ENCODE data around the gene PLET1. TPM values are rescaled to one million over a fixed set of nuclear protein-coding genes. Genes with fewer than 3 reads are reported as not detected.

The PLET1 gene
- total and polyA plus RNA-seq, 9 of the 15 experiments (the other 6 are each of a cell fraction or from before 2014, with no cell fraction given) = not detected

DNA sequence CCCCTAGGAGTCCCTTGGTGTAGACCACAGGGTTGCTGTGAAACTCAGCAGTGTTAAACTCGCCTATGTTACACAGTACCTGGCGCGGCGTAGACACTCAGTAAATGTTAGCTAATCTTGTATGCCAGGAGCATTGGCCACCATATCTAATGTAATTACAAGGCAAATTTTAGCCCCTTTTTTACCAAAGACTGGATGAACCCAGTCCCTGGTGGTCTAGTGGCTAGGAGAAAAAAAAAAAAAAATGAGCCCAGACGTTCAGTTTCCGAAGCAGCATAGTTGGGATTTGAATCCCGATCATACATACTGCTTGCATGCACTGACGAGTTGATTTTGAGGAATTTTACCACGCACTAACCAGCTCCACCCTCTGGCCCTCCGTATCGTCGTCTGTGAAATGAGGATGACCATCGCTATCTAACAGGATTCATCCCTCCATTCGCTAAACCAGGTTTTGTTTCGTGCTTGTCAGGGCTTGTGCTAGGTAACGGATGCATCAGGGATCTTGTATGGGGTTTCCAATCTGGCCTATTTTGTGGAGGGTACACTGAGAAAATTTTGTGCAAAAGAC lies 33.7 kb downstream of the PLET1 start:
- H3K4me3 ChIP-seq = peak overlapping the region; percentile 85
- CTCF ChIA-PET (ENCODE audit: low intra/inter-chr PET ratio) = interaction anchor here (1.5 kb wide), 1 partner anchor 52 kb away, joined by 3 read pairs; no protein-coding TSS in a partner anchor
- FAIRE-seq (no peak), DNase-seq (ENCODE audit: extremely low read depth in 1 of 4, low spot score in 3 of 4) (peak; percentile 31 to 52 (median 43)), ATAC-seq (peak; percentile 75)
- H3K27ac ChIP-seq (ENCODE audit: extremely low read depth, low read depth, low read length) = peak overlapping the region; percentile 87
- BruUV-seq (replicated peaks) = no TSS peak
- H3K4me1 ChIP-seq (replicated peaks in 1 of 2; ENCODE audit: control insufficient read depth in 2 of 2, insufficient read depth in 2 of 2, low read length in 2 of 2) = peaks cover 5 to 8% of the 10 kb centered on the region in 2 experiments; a peak in 3 of 5 replicates
- peak overlapping the region; percentile 88 to 94 for H3K9ac ChIP-seq (ENCODE audit: insufficient read depth in 1 of 2, low read depth in 2 of 2, low read length in 2 of 2)
- H3K9me3 ChIP-seq (replicated peaks; ENCODE audit: control insufficient read depth, insufficient read depth, low read depth, low read length) = no peaks in the 10 kb centered on the region
- H3K79me2 ChIP-seq (ENCODE audit: control insufficient read depth, insufficient read depth, low read length) = peaks cover 26% of the 10 kb centered on the region
- no peaks in the 10 kb centered on the region for H3K9me1 ChIP-seq (ENCODE audit: control insufficient read depth, insufficient read depth, low read length)
- H2AFZ ChIP-seq (ENCODE audit: low read depth, low read length) = peak overlapping the region; percentile 99
- 1% methylated on average over 15 of the region's 16 CpGs for WGBS (ENCODE audit: insufficient coverage, low coverage, missing lambda C conversion rate)
- intact Hi-C loops (cut with micrococcal nuclease) (loop anchor here (1.0 kb wide), 1 partner anchor 53 kb away; no protein-coding TSS in a partner anchor), in situ Hi-C loops (cut with MboI) (loop anchor here (10.0 kb wide), 2 partner anchors 328 to 622 kb away; partner anchors contain the start of gene SIK2)
- POLR2A ChIA-PET = interaction anchor here (0.6 to 1.1 kb wide), 4 partner anchors 10 to 63 kb away, joined by 3 to 4 read pairs (median 3); no protein-coding TSS in a partner anchor
- no peaks in the 10 kb centered on the region for H3K27me3 ChIP-seq (ENCODE audit: control insufficient read depth in 2 of 2, insufficient read depth in 2 of 2, low read length in 2 of 2)
- peaks cover 34% of the 10 kb centered on the region for H3K36me3 ChIP-seq (ENCODE audit: control insufficient read depth, insufficient read depth, low read length)
- no peaks in the 10 kb centered on the region for H4K20me1 ChIP-seq (replicated peaks; ENCODE audit: control insufficient read depth, insufficient read depth, low read length)
- peak overlapping the region; percentile 91 for H3K4me2 ChIP-seq (ENCODE audit: insufficient read depth, low read length)
- no peak for TF ChIP-seq ETS1 (conservative IDR thresholded peaks at IDR 0.05; ENCODE audit: control insufficient read depth, low read depth, low read length)
- no peak for TF ChIP-seq ATF3 (IDR thresholded peaks at IDR 0.05)
- TF ChIP-seq ATF3 (CRISPR knock-in tag; conservative IDR thresholded peaks at IDR 0.05) = no peak
- TF ChIP-seq PHF21A (IDR thresholded peaks at IDR 0.05; ENCODE audit: borderline replicate concordance, low read depth) = no peak
- TF ChIP-seq, protein P1, sequence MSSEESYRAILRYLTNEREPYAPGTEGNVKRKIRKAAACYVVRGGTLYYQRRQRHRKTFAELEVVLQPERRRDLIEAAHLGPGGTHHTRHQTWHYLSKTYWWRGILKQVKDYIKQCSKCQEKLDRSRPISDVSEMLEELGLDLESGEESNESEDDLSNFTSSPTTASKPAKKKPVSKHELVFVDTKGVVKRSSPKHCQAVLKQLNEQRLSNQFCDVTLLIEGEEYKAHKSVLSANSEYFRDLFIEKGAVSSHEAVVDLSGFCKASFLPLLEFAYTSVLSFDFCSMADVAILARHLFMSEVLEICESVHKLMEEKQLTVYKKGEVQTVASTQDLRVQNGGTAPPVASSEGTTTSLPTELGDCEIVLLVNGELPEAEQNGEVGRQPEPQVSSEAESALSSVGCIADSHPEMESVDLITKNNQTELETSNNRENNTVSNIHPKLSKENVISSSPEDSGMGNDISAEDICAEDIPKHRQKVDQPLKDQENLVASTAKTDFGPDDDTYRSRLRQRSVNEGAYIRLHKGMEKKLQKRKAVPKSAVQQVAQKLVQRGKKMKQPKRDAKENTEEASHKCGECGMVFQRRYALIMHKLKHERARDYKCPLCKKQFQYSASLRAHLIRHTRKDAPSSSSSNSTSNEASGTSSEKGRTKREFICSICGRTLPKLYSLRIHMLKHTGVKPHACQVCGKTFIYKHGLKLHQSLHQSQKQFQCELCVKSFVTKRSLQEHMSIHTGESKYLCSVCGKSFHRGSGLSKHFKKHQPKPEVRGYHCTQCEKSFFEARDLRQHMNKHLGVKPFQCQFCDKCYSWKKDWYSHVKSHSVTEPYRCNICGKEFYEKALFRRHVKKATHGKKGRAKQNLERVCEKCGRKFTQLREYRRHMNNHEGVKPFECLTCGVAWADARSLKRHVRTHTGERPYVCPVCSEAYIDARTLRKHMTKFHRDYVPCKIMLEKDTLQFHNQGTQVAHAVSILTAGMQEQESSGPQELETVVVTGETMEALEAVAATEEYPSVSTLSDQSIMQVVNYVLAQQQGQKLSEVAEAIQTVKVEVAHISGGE (CRISPR knock-in tag; IDR thresholded peaks at IDR 0.05) = no peak
- no peak for TF ChIP-seq MCM7 (IDR thresholded peaks at IDR 0.05)
- TF ChIP-seq ZNF717 (CRISPR knock-in tag; IDR thresholded peaks at IDR 0.05) = no peak
- TF ChIP-seq TEAD4 (IDR thresholded peaks at IDR 0.05; ENCODE audit: low read length) = no peak
- TF ChIP-seq TEAD4 (CRISPR knock-in tag; IDR thresholded peaks at IDR 0.05; ENCODE audit: borderline replicate concordance) = no peak
- no peak for TF ChIP-seq ETV5 (CRISPR knock-in tag; IDR thresholded peaks at IDR 0.05; ENCODE audit: low read depth)
- TF ChIP-seq, protein P2, sequence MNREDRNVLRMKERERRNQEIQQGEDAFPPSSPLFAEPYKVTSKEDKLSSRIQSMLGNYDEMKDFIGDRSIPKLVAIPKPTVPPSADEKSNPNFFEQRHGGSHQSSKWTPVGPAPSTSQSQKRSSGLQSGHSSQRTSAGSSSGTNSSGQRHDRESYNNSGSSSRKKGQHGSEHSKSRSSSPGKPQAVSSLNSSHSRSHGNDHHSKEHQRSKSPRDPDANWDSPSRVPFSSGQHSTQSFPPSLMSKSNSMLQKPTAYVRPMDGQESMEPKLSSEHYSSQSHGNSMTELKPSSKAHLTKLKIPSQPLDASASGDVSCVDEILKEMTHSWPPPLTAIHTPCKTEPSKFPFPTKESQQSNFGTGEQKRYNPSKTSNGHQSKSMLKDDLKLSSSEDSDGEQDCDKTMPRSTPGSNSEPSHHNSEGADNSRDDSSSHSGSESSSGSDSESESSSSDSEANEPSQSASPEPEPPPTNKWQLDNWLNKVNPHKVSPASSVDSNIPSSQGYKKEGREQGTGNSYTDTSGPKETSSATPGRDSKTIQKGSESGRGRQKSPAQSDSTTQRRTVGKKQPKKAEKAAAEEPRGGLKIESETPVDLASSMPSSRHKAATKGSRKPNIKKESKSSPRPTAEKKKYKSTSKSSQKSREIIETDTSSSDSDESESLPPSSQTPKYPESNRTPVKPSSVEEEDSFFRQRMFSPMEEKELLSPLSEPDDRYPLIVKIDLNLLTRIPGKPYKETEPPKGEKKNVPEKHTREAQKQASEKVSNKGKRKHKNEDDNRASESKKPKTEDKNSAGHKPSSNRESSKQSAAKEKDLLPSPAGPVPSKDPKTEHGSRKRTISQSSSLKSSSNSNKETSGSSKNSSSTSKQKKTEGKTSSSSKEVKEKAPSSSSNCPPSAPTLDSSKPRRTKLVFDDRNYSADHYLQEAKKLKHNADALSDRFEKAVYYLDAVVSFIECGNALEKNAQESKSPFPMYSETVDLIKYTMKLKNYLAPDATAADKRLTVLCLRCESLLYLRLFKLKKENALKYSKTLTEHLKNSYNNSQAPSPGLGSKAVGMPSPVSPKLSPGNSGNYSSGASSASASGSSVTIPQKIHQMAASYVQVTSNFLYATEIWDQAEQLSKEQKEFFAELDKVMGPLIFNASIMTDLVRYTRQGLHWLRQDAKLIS (CRISPR knock-in tag; IDR thresholded peaks at IDR 0.05) = no peak
- no peak for TF ChIP-seq EGR1 (conservative IDR thresholded peaks at IDR 0.05)
